HepG2 (cell line): ENCODE results near the gene CPNE1. TPM values are rescaled to one million over a fixed set of nuclear protein-coding genes. Genes with fewer than 3 reads are reported as not detected.

Experiments
- GABPA ChIP-seq, 2 experiments: IDR thresholded peaks; 2 replicates each; pipeline ENCODE4 v1.6.1; 2011 to 2016; ENCODE audit warnings: low read depth in 2 of 2, low read length in 1 of 2, missing biosample characterization in 1 of 2, missing genetic modification characterization in 1 of 2
- HINFP ChIP-seq: sonication (generic); formaldehyde crosslinking; IDR thresholded peaks from 2 replicates; pipeline ENCODE4 v1.4.0; 2020; ENCODE audit warnings: low read depth, mild to moderate bottlenecking, missing genetic modification reagents
- HNF1A ChIP-seq, 2 experiments: sonication (generic) in 1 of 2; formaldehyde crosslinking in 1 of 2; IDR thresholded peaks; 2 replicates each; pipeline versions ENCODE4 v1.4.0 to v1.6.1; 2016 to 2020; ENCODE audit warnings: borderline replicate concordance in 1 of 2, low read depth in 1 of 2, mild to moderate bottlenecking in 1 of 2, missing genetic modification reagents in 1 of 2
- HOXA5 ChIP-seq: sonication (generic); formaldehyde crosslinking; IDR thresholded peaks from 2 replicates; pipeline ENCODE4 v1.4.0; 2020; ENCODE audit warnings: missing genetic modification reagents
- KDM2A ChIP-seq: sonication (generic); formaldehyde crosslinking; IDR thresholded peaks from 2 replicates; pipeline ENCODE4 v1.4.0; 2020; ENCODE audit warnings: low read depth, missing genetic modification reagents, borderline replicate concordance
- ZBTB40 ChIP-seq, 2 experiments: fragments of 450-650 bp in 1 of 2; sonication (generic) in 1 of 2; formaldehyde crosslinking in 1 of 2; IDR thresholded peaks; 2 replicates each; pipeline versions ENCODE4 v1.6.1 to v1.8.0; 2016 to 2022; ENCODE audit warnings: antibody characterized with exemption in 1 of 2, mild to moderate bottlenecking in 1 of 2, missing genetic modification reagents in 1 of 2
- ZNF44 ChIP-seq: sonication (generic); formaldehyde crosslinking; IDR thresholded peaks from 2 replicates; pipeline ENCODE4 v1.5.1; 2020; ENCODE audit warnings: mild to moderate bottlenecking, missing genetic modification reagents
- ZNF605 ChIP-seq: sonication (generic); formaldehyde crosslinking; IDR thresholded peaks from 2 replicates; pipeline ENCODE4 v1.8.0; 2022; ENCODE audit warnings: mild to moderate bottlenecking, missing genetic modification reagents
- ZSCAN5A ChIP-seq: sonication (generic); formaldehyde crosslinking; IDR thresholded peaks from 2 replicates; pipeline ENCODE4 v1.8.0; 2022; ENCODE audit warnings: mild to moderate bottlenecking, missing genetic modification reagents, borderline replicate concordance
- polyA plus RNA-seq, 8 experiments: library from polyadenylated mRNA; depleted of rRNA in 3 of 8; stranded (reverse) in 7 of 8; unstranded in 1 of 8; fragments of >200 nt; fragmentation: Illumina TruSeq in 4 of 8; extraction: Trizol in 4 of 8; gene quantifications; 2 replicates each; pipeline versions ENCODE4 v1.2.1 to v1.2.3, GENCODE V29; 2011 to 2016; ENCODE audit warnings: low read depth in 4 of 8, missing spikeins in 1 of 8, mixed read lengths in 1 of 8; ENCODE audit not compliant: insufficient read depth in 1 of 8
- total RNA-seq, 5 experiments: library from RNA; depleted of rRNA; stranded (reverse); fragments of >200 nt; fragmentation: Illumina TruSeq; extraction: Trizol; gene quantifications; 2 replicates each; pipeline ENCODE4 v1.2.3, GENCODE V29; 2016; ENCODE audit warnings: low read depth in 1 of 5

The CPNE1 gene
- total and polyA plus RNA-seq, 2 of the 13 experiments (the other 11 are each of a cell fraction or from before 2014, with no cell fraction given) = 408 to 431 TPM

- TF ChIP-seq ZSCAN5A (CRISPR knock-in tag) = 0 out of 2 replicates have a peak, but pooled peaks have one; percentile 22
- TF ChIP-seq ZBTB40 (IDR thresholded peaks at IDR 0.05) = no peak; the same call in 1 of the 2 replicates
- TF ChIP-seq ZBTB40 (CRISPR knock-in tag; IDR thresholded peaks at IDR 0.05) = peak; percentile 28; the same call in 1 of the 2 replicates
- no peak; the same call in 1 of the 2 replicates for TF ChIP-seq ZNF605
- TF ChIP-seq ZNF44 (CRISPR knock-in tag) = peak; percentile 79; the same call in 1 of the 2 replicates
- TF ChIP-seq KDM2A (CRISPR knock-in tag) = no peak
- TF ChIP-seq HINFP = 0 out of 2 replicates have a peak, but pooled peaks have one; percentile 56
- TF ChIP-seq HNF1A (IDR thresholded peaks at IDR 0.05; ENCODE audit: low read depth) = no peak
- TF ChIP-seq HNF1A (CRISPR knock-in tag; IDR thresholded peaks at IDR 0.05; ENCODE audit: borderline replicate concordance) = peak; percentile 25; the same call in 1 of the 2 replicates
- TF ChIP-seq HOXA5 (CRISPR knock-in tag) = no peak
- peak; percentile 22; the same call in 1 of the 2 replicates for TF ChIP-seq GABPA (IDR thresholded peaks at IDR 0.05; ENCODE audit: low read depth, low read length)
- peak; percentile 5; the same call in 1 of the 2 replicates for TF ChIP-seq GABPA (CRISPR knock-in tag; IDR thresholded peaks at IDR 0.05; ENCODE audit: low read depth)
Observed at GRCh38 chr20:35698298-35699126, 33.8 kb upstream of the CPNE1 start (continued).
